ENCODE data around the gene ERP27. TPM values are rescaled to one million over a fixed set of nuclear protein-coding genes. Genes with fewer than 3 reads are reported as not detected.

ERP27 gene
- total RNA-seq, 1 donor: not detected

DNA sequence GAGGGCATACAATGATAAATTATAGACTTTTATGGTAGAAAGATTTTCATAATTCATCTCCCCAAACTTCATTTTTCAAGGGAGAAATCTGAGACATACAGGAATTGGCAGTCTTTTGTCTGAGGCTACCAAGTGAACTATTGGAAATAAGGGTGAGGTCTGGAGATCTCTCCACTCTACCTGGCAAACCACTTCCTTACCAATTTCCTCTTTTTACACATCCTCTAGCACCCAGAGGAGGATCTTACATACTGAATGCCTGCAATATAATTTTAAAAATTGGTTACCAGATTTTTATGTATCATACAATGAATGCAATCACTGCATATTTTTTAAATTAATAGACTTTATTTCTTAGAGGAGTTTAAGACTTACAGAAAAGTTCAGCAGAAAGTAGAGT lies 41.1 kb upstream of the ERP27 start:
- Histone ChIP-seq H3K27me3 (ENCODE audit: insufficient read depth, low read length) (no peaks in the 10 kb centered on the region), H3K27ac (ENCODE audit: low read depth, low read length) (no peak overlapping the region), H3K79me2 (ENCODE audit: insufficient read depth, low read length) (no peaks in the 10 kb centered on the region), H3K4me2 (ENCODE audit: insufficient read depth, low read length) (no peak overlapping the region), H3K9me3 (ENCODE audit: low read depth, low read length) (no peaks in the 10 kb centered on the region), H3K36me3 (ENCODE audit: insufficient read depth, low read length) (no peaks in the 10 kb centered on the region), H3K4me1 (ENCODE audit: insufficient read depth, low read length) (no peaks in the 10 kb centered on the region), H3K4me3 (ENCODE audit: insufficient read depth, low read length) (no peak overlapping the region), H4K20me1 (ENCODE audit: insufficient read depth, low read length) (no peaks in the 10 kb centered on the region), H2AFZ (ENCODE audit: low read length) (no peak overlapping the region)
- TF ChIP-seq, protein P1, sequence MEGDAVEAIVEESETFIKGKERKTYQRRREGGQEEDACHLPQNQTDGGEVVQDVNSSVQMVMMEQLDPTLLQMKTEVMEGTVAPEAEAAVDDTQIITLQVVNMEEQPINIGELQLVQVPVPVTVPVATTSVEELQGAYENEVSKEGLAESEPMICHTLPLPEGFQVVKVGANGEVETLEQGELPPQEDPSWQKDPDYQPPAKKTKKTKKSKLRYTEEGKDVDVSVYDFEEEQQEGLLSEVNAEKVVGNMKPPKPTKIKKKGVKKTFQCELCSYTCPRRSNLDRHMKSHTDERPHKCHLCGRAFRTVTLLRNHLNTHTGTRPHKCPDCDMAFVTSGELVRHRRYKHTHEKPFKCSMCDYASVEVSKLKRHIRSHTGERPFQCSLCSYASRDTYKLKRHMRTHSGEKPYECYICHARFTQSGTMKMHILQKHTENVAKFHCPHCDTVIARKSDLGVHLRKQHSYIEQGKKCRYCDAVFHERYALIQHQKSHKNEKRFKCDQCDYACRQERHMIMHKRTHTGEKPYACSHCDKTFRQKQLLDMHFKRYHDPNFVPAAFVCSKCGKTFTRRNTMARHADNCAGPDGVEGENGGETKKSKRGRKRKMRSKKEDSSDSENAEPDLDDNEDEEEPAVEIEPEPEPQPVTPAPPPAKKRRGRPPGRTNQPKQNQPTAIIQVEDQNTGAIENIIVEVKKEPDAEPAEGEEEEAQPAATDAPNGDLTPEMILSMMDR (IDR thresholded peaks at IDR 0.05; ENCODE audit: extremely low read depth, low read depth, low read length): no peak
- DNase-seq (ENCODE audit: insufficient read length, low spot score, missing footprints): no peak

DNA sequence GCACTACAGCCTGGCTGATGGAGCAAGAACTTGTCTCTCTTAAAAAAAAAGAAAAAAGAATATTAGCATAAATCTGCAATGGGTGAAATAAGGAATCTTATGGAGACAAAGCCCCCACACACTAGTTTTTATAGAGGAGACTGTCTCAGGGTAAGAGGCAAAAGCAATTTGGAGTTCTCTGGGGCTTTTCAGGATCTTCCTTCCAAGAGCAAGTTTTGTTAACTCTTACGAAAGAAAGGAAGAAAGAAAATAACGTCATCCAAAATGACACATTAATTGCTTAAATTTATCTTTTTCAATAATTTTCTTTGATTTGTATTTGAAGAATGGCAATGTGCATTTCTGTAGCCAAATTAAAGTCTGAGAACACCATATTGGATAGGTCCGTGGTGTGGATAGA lies 38.3 kb upstream of the ERP27 start:
- Histone ChIP-seq H3K4me3 (ENCODE audit: insufficient read depth, low read length) (no peak overlapping the region), H3K27me3 (ENCODE audit: insufficient read depth, low read length) (no peaks in the 10 kb centered on the region)

DNA sequence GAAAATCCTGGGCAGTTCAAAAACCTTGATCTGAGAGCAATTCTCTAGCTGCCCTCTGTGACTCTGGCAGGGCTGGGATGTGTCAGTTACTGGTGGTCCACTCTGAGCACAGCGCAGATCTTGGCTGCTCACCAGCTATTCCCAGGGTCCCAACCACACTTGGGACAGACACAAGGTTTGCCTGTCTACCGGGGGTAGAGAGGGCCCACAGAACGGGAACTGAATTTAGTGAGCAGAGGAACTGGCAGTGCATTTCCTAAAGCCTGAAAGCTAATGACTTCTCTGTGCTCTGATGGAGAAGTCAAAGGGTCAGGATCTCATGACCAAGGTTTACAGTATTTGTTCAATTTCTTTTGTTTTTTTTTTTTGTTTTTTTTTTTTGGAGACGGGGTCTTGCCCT lies 37.1 kb upstream of the ERP27 start:
- Histone ChIP-seq H2AFZ (ENCODE audit: low read length) (no peak overlapping the region), H3K4me1 (ENCODE audit: insufficient read depth, low read length) (no peaks in the 10 kb centered on the region), H3K36me3 (ENCODE audit: insufficient read depth, low read length) (no peaks in the 10 kb centered on the region), H4K20me1 (ENCODE audit: insufficient read depth, low read length) (no peaks in the 10 kb centered on the region), H3K27me3 (ENCODE audit: insufficient read depth, low read length) (no peaks in the 10 kb centered on the region), H3K4me3 (ENCODE audit: insufficient read depth, low read length) (no peak overlapping the region), H3K79me2 (ENCODE audit: insufficient read depth, low read length) (no peaks in the 10 kb centered on the region), H3K9me3 (ENCODE audit: low read depth, low read length) (no peaks in the 10 kb centered on the region), H3K4me2 (ENCODE audit: insufficient read depth, low read length) (no peak overlapping the region), H3K27ac (ENCODE audit: low read depth, low read length) (no peak overlapping the region)
- no peak for DNase-seq (ENCODE audit: insufficient read length, low spot score, missing footprints)
- TF ChIP-seq, protein P1 (IDR thresholded peaks at IDR 0.05; ENCODE audit: extremely low read depth, low read depth, low read length): no peak

More for the DNA sequence above, 38.3 kb upstream of the ERP27 start:
- no peaks in the 10 kb centered on the region for H3K79me2 ChIP-seq (ENCODE audit: insufficient read depth, low read length)
- H4K20me1 ChIP-seq (ENCODE audit: insufficient read depth, low read length): no peaks in the 10 kb centered on the region
- H3K36me3 ChIP-seq (ENCODE audit: insufficient read depth, low read length): no peaks in the 10 kb centered on the region
- no peak overlapping the region for H3K4me2 ChIP-seq (ENCODE audit: insufficient read depth, low read length)
- no peaks in the 10 kb centered on the region for H3K4me1 ChIP-seq (ENCODE audit: insufficient read depth, low read length)
- no peaks in the 10 kb centered on the region for H3K9me3 ChIP-seq (ENCODE audit: low read depth, low read length)
- no peak for DNase-seq (ENCODE audit: insufficient read length, low spot score, missing footprints)
- H3K27ac ChIP-seq (ENCODE audit: low read depth, low read length): no peak overlapping the region
- no peak overlapping the region for H2AFZ ChIP-seq (ENCODE audit: low read length)
- TF ChIP-seq, protein P1 (IDR thresholded peaks at IDR 0.05; ENCODE audit: extremely low read depth, low read depth, low read length): no peak

DNA sequence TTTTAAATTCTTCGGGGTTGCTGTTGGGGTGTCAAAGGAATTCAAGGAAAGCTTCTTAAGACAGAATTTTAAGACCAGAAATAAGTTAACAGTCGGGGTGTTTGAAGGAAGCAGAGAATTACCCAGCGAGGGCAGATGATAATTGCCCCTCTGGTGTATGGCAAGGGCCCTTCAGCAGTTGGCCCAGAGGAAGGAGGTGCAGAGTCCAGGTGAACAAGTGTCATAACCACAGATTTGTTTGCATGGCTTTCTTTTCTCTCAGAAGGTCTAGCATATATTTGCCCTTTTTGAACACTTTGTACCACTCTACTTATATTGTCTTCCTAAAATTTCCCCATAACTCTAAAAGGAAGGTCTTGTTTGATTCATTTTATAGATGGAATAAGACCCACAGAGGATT lies 36.3 kb upstream of the ERP27 start:
- no peaks in the 10 kb centered on the region for H4K20me1 ChIP-seq (ENCODE audit: insufficient read depth, low read length)
- no peak overlapping the region for H2AFZ ChIP-seq (ENCODE audit: low read length)
- TF ChIP-seq, protein P1 (IDR thresholded peaks at IDR 0.05; ENCODE audit: extremely low read depth, low read depth, low read length): no peak
- no peak overlapping the region for H3K4me3 ChIP-seq (ENCODE audit: insufficient read depth, low read length)
- no peak overlapping the region for H3K27ac ChIP-seq (ENCODE audit: low read depth, low read length)
- no peak overlapping the region for H3K4me2 ChIP-seq (ENCODE audit: insufficient read depth, low read length)
- no peaks in the 10 kb centered on the region for H3K79me2 ChIP-seq (ENCODE audit: insufficient read depth, low read length)
- H3K4me1 ChIP-seq (ENCODE audit: insufficient read depth, low read length): no peaks in the 10 kb centered on the region
- no peaks in the 10 kb centered on the region for H3K9me3 ChIP-seq (ENCODE audit: low read depth, low read length)
- no peak for DNase-seq (ENCODE audit: insufficient read length, low spot score, missing footprints)
- H3K27me3 ChIP-seq (ENCODE audit: insufficient read depth, low read length): no peaks in the 10 kb centered on the region
- H3K36me3 ChIP-seq (ENCODE audit: insufficient read depth, low read length): no peaks in the 10 kb centered on the region
